Activated CD8-positive, alpha-beta memory T cell treated with anti-CD3 and anti-CD28 coated beads for 1 hour (primary cell): ENCODE measurements around the gene IQSEC3.

Experiments
- DNase-seq, 2 donors: peaks; one replicate each; pipeline ENCODE4 v3.0.0-alpha.2; 2020; ENCODE audit warnings: low read depth in 1 of 2; ENCODE audit errors: extremely low read depth in 1 of 2

Gene IQSEC3

GRCh38 chr12:162467-163307 is 96.1 kb downstream of the IQSEC3 start:
- no peak for DNase-seq

- DNase-seq: no peak
Observed at GRCh38 chr12:163406-163986, 96.9 kb downstream of the IQSEC3 start.

- no peak for DNase-seq
Observed at GRCh38 chr12:164207-164606, 97.6 kb downstream of the IQSEC3 start.

- DNase-seq: no peak
Observed at GRCh38 chr12:165862-166368, 99.3 kb downstream of the IQSEC3 start.

GRCh38 chr12:166425-167075 is 100.0 kb downstream of the IQSEC3 start:
- no peak for DNase-seq

GRCh38 chr12:167959-168600 is 101.5 kb downstream of the IQSEC3 start:
- DNase-seq: no peak

- DNase-seq: no peak
Observed at GRCh38 chr12:168763-169525, 102.4 kb downstream of the IQSEC3 start.

- no peak for DNase-seq
Observed at GRCh38 chr12:169528-170370, 103.2 kb downstream of the IQSEC3 start.

GRCh38 chr12:170371-171225 is 104.0 kb downstream of the IQSEC3 start:
- DNase-seq: no peak

- DNase-seq: no peak
Observed at GRCh38 chr12:171276-171675, 104.7 kb downstream of the IQSEC3 start.

GRCh38 chr12:171743-172676 is 105.4 kb downstream of the IQSEC3 start:
- no peak for DNase-seq

GRCh38 chr12:172732-173161 is 106.2 kb downstream of the IQSEC3 start:
- DNase-seq: no peak

- no peak for DNase-seq
Observed at GRCh38 chr12:174124-174523, 107.6 kb downstream of the IQSEC3 start.

GRCh38 chr12:174596-174995 is 108.0 kb downstream of the IQSEC3 start:
- no peak for DNase-seq

GRCh38 chr12:175250-175649 is 108.7 kb downstream of the IQSEC3 start:
- no peak for DNase-seq

- no peak for DNase-seq
Observed at GRCh38 chr12:175759-176158, 109.2 kb downstream of the IQSEC3 start.

GRCh38 chr12:176321-177181 is 110.0 kb downstream of the IQSEC3 start:
- no peak for DNase-seq
